AG08395 (cell line): ENCODE measurements around the gene ALPK3.

Experiments
- DNase-seq: peaks from one replicate; pipeline ENCODE4 v3.0.0; 2012; ENCODE audit warnings: mixed read lengths, low spot score

Gene ALPK3

DNA sequence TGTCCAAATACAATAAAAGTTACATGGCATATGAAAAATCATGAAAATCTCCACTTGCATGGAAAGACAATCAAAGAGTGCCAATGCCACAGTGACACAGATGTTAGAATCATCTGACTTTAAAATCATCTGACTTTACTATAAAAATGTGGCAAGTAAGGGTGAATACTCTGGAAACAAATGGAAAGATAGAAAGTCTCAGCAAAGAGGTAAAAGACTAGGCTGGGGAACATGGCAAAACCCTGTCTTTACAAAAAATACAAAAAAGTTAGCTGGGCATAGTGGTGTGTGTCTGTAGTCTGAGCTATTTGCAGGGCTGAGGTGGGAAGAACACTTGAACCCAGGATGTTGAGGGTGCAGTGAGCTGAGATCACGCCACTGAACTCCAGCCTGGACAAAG, 29.1 kb downstream of the ALPK3 start:
- no peak for DNase-seq

DNA sequence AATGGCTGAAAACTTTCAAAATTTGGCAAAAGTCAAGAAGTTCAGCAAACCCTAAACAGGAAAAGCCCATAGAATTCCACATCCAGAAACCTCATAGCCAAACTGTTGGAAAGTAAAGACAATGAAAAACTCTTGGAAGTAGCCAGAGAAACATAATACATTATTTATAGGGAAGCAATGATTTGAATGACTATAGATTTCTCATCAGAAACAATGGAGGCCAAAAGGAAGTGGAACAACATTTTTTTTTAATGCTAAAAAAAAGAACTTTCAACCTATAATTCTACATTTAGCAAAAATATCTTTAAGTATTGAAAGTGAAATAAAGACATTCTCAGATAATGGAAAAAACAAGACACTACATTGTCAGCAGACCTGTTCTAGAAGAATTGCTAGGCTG, 30.2 kb downstream of the ALPK3 start:
- no peak for DNase-seq

DNA sequence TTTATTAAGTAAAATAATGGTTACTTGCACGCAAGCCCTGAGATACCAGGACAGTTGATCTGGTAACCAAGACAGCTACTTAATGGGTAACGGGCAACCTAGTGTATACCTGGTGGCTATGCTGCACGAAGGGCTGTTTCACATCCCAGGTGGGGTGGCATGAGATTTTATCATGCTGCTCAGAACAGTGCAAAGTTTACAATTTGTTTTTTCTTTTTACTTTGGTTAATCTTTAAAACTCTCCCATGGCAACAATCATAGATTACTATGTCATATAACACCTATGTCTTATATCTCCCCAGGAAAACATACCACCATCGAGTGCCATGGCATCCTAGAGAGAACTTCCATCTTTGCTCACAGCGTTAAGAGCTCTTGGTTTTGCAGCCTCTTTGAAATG, 35.1 kb downstream of the ALPK3 start:
- DNase-seq, result no peak

DNA sequence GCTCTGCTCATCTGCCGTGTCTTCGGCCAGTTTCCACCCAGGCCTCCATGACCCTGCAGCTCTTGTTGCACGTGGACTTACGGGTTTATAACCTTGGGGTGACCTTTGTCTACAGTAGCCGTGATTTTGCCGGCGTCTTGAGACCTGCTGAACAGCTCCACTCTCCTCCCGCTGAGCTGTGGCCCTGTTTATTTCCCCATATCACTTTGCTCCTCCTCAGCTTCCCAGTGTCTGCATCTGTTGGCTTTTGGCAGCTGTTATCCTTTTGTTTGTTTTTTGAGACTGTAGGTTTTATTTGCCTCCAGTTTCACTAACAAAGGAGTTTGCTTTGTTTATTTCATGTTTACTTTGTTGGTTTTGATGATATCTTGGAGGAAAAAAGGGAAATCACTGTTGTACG, 38.0 kb downstream of the ALPK3 start:
- no peak for DNase-seq

DNA sequence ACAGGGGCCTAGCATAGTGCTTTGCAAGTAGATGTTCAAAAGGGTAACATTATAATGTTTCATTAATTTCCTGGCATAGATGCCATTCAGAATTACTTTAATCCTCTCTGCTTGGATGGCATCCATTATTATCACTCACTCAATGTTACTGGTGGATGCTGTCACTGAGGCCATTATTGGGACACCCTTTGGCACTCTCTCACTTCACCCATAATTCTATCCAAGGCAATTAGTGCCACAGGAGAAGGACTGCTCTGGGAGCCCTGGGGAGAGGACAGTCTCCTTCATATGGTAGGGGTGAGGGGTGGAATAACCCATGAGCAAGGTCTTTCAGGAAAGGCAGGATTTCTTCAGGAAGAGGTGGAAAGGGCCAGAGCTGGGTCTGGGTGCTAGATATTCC, 38.6 kb downstream of the ALPK3 start:
- DNase-seq, result no peak

DNA sequence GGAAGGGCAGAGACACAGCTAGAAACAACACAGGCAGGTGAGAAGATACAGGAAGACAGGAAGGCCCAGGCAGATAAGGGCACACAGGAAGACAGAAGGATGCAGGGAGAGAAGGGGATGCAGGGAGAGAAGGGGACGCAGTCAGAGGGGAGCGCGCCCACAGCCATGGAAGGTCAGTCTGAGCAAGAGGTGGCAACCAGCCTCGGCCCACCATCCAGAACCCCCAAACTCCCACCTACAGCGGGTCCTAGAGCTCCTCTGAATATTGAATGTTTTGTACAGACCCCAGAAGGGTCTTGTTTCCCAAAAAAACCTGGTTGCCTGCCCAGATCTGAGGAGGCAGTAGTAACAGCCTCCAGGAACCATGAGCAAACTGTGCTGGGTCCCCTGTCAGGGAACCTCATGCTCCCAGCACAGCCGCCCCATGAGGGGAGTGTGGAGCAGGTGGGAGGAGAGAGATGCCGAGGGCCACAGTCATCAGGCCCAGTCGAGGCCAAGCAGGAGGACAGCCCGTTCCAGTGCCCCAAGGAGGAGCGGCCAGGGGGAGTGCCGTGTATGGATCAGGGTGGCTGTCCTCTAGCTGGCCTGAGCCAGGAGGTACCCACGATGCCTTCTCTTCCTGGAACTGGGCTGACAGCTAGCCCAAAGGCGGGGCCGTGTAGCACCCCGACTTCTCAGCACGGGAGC, 39.7 kb downstream of the ALPK3 start:
- DNase-seq, result no peak

DNA sequence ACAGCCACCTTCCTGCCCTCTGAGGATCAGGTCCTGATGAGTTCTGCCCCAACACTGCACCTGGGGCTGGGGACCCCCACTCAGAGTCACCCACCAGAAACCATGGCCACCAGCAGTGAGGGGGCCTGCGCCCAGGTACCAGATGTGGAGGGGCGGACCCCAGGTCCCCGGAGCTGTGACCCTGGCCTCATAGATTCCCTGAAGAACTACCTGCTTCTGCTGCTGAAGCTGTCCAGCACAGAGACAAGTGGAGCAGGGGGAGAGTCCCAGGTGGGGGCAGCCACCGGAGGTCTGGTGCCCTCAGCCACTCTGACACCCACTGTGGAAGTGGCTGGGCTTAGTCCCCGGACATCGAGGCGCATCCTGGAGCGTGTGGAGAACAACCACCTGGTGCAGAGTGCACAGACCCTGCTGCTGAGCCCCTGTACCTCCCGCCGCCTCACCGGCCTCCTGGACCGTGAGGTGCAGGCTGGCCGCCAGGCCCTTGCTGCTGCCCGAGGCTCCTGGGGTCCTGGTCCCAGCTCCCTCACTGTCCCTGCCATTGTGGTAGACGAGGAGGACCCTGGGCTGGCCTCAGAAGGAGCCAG, 40.4 kb downstream of the ALPK3 start:
- DNase-seq, result no peak

DNA sequence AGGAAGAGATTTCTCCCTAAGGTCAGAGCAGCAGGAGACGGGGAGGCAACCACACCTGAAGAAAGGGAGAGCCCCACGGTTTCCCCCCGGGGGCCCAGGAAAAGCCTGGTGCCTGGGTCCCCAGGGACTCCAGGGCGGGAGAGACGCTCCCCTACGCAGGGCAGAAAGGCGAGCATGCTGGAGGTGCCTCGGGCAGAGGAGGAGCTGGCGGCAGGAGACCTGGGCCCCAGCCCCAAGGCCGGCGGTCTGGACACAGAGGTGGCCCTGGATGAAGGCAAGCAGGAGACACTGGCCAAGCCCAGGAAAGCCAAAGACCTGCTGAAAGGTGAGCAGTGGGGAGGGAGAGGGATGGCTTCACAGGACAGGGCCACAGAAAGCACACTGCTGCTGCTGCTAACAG, 41.1 kb downstream of the ALPK3 start:
- no peak for DNase-seq

DNA sequence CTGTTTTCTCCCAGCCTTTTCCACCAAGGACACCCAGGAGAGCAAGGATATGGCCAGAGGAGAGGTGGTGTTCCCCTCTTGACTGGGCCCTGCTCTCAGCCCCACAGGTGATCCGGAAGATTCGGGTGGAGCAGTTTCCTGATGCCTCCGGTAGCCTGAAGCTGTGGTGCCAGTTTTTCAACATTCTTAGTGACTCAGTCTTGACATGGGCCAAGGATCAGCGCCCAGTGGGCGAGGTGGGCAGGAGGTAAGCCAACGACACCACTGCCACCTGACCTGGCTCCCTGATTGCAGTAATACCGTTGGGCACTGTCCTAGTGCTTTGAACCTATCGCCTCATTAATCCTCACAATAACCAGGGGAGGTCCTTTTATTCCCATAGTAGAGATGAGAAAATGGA, 42.0 kb downstream of the ALPK3 start:
- DNase-seq, result no peak

DNA sequence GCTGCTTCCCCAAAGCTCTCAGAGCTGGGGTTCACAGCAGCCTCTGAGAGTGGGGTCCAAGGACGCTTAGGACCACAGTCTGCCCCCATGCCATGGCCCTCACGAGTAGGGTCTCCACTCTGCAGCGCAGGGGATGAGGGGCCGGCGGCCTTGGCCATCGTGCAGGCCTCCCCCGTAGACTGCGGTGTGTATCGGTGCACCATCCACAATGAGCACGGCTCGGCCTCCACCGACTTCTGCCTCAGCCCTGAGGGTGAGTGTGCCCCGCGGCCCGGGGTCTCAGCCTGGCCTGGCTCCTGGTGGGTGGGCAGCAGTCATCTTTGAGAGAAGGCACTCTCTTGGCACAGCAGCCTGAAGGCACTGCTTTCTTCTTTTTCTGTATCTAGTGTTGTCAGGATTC, 42.5 kb downstream of the ALPK3 start:
- DNase-seq, result no peak

DNA sequence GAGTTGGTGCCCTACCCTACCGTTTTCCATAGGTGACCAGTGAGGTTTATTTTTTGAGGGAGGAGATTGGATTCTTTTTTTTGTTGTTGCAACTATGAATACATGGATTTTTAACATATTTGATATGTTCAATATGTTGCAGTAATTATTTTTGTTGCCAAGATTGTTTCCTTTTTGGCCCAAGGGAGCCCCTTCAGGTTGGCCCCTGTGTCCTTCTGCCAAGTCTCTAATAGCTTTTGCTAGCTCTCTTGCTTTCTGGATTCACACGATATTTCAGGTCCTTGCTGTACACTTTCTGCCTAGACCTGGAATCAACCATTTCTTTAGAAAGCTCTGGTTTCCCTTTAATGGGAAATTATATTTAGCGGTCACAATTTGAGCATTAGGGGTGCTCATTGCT, 44.6 kb downstream of the ALPK3 start:
- no peak for DNase-seq

DNA sequence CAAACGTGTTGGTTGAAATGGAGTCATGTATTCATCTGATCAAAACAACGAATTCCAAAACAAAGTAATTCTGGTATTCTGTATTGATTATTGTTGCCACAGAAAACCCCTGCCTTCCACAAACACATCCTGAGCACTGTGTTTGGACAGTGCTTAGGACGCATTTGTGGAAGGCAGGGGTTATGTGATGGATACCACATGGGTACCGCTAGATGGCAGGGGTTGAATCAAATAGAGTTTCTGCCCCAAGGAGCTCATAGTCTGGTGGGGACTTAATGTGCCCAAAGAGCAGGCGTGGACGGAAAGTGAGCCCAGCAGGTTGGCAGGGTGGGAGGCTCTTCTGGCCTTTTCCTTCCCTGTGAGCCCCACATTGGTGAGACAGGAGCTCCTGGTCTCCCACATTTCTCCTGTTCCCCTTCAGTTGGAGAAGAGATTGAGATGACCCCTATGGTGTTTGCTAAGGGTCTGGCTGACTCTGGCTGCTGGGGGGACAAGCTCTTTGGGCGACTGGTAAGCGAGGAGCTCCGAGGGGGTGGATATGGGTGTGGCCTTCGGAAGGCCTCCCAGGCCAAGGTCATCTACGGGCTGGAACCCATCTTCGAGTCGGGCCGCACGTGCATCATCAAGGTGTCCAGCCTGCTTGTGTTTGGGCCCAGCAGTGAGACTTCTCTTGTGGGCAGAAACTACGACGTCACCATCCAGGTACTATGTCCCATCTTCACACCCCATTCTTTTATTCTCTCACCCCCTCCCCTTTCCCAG, 45.2 kb downstream of the ALPK3 start:
- DNase-seq, result no peak

DNA sequence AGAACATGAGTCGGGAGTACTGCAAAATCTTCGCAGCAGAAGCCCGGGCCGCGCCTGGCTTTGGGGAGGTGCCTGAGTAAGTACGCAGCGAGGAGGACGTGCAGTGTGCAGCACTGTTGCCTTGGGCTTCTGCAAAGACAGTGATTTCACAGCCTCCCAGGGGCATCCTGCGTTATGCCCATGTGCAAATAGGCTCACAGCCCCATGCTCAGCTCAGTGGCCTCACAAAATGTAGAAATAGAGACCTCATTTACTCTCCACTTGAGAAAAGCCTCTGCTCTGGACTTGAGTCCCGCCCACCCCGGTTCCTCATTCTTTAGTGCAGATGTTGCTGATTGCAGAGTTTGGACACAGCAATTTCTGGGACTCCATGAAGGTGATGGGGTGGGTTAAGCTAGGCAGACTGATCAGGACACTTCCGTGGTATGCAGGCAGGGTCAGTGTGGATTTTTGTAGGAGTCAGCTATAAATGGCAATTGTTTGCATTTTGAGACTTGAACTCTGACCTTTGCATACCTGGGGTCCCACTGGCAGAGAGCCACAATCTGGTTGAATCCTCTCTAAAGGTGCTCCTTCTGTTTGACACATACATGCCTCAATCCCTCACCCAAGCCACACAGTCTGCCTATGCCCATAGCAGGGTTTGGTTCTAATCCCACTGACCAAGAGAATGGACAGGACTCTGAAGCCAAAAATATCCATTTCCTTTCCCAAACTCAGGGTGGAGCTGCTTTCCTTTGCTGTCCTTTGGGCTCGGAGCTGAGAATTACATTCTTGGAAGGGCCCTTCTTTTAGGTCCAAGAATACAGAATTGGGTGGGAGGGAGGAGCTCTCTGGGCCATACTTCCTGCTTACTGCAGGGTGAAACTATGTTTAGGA, 46.6 kb downstream of the ALPK3 start:
- peak; percentile 17 for DNase-seq

DNA sequence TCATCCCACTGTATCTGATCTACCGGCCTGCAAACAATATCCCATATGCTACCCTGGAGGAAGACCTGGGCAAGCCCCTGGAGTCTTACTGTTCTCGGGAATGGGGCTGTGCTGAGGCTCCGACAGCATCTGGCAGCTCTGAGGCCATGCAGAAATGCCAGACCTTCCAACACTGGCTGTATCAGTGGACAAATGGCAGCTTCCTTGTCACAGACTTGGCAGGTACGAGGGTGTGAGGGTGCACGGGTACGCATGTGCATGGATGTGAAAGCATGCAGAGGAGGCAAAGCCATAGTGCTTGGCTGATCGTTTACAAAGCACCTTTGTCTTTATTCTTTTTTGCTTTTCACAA, 47.3 kb downstream of the ALPK3 start:
- no peak for DNase-seq

DNA sequence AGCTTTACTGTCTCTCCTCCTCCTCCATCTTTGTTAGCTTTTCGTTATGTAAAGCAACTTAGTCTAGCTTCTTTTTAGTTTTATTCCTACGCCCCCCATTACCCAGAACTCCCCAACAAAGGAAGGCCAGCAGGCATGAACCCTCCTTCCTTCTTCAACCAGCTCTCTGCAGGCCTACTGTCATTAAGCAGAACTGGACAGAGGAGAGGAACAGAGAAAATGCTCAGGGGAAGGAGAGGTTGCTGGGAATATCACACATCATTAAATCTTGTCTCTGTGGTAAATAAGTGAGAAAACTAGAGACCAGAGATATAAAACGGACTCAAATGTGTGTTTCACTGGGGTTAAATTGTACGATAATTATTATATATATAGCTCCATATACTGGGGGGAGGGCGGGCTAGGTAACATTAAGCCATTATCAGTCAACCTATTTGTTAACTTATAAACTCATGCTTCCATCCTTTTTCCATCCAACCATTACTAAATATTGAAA, 48.0 kb downstream of the ALPK3 start:
- no peak for DNase-seq

DNA sequence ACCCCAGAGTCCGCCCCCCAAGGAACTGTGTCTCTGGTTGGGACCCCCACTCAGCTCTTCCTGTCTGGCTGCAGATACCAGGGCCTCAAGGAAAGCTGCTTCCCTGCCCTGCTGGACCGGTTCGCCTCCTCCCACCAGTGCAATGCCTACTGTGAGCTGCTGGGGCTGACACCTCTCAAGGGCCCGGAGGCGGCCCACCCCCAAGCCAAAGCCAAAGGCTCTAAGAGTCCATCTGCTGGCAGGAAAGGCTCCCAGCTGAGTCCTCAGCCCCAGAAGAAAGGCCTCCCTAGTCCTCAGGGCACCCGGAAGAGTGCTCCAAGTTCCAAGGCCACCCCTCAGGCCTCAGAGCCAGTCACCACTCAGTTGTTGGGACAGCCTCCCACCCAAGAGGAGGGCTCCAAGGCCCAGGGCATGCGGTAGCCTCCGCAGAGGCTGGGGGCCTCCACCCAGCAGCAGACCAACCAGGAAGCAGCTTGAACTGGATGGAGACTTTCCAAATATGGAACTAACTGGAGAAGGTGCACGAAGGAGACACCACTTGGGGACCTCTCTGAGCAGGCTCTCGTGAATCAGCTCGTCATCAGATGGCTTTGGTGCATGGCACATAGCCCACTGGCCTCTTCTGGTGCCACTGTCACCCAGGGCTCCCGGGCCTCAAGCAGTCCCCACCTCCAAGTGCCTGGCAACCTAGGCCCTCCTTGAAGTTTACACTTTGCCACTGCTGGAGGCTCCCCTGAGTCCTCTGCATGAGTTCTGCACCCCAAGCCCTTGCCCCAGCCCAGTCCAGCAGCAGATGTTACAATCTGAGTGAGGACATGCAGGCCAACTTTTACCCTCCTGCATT, 51.1 kb downstream of the ALPK3 start:
- no peak for DNase-seq

DNA sequence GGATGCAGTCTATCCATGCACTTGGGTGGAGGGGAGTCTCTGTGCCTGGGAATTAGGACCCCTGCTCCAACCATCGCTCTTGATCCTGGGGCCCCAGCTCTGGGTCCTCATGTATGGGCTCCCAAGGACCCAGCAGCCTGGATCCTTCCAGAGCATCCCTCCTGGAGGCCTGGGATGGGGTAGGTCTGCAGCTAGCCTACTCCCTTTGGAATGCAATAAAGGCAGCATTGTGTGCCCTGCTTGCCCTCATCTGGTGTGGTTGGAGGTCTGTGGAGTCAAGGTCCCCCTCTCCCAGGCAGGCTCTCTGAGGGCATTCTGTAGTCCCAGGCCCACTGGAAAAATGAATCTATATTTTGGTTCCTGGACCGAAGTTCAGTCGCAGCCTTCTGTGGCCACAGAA, 52.4 kb downstream of the ALPK3 start:
- no peak for DNase-seq

DNA sequence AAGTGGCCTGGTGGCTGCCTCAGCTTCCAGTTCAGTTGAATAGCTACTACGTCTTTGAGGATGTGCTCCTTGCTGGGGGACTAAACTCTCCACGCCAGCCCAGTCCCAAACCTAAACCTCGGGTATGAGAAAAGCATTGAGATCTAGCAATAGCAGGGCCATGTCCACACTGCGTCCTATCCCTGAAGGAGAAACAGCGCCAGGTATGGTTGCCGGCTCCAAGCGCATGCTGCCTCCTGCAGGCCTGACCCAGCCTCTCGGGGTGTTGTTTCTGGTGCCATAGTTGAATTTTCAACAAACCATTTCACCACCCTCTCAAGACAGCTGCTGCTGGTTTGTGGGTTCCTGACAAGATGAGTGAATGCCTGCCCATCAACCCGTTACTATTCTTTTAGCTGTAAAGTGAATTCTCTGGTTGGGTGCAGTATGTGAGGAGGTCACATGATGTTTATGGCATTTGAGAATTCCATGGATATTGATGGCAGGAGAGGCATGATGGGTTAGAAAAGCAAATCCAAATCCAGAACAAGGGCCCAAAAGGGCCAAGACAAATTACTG, 54.4 kb downstream of the ALPK3 start:
- no peak for DNase-seq

DNA sequence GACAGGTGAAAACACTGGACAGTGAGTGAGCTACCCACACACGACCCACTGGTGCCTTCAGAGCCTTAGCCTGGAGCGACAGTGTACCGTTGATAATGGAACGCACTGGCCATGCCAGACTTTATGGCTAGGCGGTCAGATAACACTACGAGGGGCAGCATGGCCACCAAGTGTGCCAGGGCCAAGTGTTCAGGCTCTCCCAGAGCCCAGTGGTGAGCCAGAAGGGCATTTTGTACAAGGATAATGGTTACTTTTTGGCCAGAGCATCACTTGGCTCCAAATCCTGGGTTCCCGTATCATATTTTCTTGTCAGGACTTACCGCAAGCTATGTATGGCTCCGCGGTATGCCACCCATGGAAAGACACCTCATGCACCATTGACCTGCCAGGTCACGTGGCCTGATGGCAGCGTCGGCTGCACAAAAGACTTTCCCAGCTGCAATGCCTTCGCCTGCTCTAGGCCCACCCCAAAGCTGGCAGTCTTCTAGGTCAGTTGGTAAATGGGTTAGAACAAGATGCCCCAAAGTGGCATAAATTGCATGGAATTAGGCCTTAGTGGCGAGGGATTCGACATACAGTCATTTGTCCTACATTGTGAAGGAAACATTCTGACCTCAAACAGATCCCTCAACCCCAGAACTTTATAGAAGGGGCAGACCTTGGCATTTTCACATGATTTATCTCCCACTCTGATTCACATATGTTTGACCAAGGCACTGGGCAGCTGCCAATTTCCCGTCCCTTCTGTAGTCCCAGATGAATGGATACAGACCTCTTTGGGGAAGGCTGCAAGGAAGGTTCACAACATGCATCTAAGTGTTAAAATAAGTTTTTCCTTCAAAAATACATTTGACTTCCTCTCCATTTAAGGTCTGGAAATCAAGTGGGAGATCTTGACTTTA, 55.1 kb downstream of the ALPK3 start:
- no peak for DNase-seq

DNA sequence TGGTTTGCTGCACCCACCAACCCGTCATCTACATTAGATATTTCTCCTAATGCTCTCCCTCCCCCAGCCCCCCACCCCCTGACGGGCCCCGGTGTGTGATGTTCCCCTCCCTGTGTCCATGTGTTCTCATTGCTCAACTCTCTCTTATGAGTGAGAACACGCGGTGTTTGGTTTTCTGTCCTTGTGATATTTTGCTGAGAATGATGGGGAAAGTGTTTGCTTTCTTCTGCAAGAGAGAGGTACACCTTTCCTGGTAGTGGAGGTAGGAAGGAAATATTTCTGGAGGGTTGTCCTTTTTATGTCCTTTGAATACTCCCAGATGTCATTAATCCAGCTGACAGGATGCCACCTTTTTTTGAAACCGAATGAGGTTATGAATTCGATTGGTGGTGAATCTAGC, 56.8 kb downstream of the ALPK3 start:
- no peak for DNase-seq
